HG03066 (cell line): ENCODE measurements around the gene GPRIN2.
A peak's percentile ranks its signal among the peaks of the same experiment; 100 is the strongest.
"Not testable (repeated sequence)": the region's sequence is repeated elsewhere in the genome, so short reads cannot be mapped to it uniquely, and the experiment has no call there.

Experiments used
- ATAC-seq: cut with Tn5 transposase; IDR thresholded peaks from one replicate; pipeline ENCODE4 v1.9.1; 2021; ENCODE audit warnings: low read depth; ENCODE audit not compliant: unreplicated experiment

GPRIN2 gene

GRCh38 chr10:46556515-46557318 is at the start of gene GPRIN2:
Gene GPRIN2, minus strand, starts transcription at chr10:46556658. Its CDS starts 5,922 bp downstream, at chr10:46550736.
- no peak for ATAC-seq

DNA sequence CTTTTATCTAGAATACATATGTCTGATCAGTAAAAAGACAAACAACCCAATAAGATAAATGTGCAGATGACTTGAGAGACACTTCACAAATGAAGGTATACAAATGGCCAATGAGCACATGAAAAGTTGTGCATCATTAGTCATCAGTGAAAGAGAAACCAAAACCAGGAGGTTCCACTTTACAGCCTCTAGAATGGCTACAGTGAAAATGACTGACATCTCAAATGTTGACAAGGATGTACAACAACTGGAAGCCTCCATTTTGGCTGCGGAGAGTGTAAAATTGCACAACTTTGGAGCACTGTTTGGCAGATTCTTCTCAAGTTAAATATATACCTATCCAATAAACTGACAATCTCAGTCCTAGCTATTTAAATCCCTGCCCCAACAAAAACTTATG is 44.1 kb upstream of the GPRIN2 start:
- peak; percentile 53 for ATAC-seq

DNA sequence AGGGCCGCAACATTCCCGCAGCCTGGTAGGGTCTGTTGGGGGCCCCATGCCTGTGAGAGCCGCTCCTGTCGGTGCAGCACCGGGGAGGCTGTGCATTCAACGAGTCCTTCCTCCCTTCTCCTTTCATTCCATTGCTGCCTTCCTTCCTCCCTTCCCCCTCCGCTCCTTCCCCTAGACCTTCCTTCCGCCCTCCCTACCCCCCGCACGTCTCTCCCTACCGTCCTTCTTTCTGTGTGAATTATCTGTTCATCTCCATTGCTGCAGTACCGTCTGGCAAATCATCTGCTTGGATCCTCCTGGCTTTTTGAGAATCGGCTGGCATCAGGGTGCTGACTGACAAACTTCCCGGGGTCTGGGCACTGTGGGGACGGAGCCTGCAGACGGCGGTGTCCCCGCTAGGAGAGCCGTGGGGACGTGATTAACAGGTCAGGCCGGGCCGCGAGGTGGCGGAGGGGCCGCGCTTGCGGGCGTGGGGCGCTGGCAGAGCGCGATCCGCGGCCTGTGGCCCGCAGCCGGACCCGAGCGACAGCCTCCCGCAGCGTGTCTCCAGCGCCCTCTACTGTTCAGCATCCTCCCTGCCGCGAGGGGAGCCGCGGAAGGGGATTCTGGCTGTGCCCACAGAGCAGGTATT is 41.3 kb upstream of the GPRIN2 start:
- ATAC-seq: peak; percentile 71

- ATAC-seq: not testable (repeated sequence)
These were observed 40.1 kb upstream of the GPRIN2 start for GRCh38 chr10:46596570-46596969.

GRCh38 chr10:46594453-46595063 is 38.1 kb upstream of the GPRIN2 start:
- ATAC-seq: not testable (repeated sequence)

- not testable (repeated sequence) for ATAC-seq
These were observed 36.8 kb upstream of the GPRIN2 start for GRCh38 chr10:46593307-46593706.

- not testable (repeated sequence) for ATAC-seq
These were observed 34.6 kb upstream of the GPRIN2 start for GRCh38 chr10:46591053-46591452.

- not testable (repeated sequence) for ATAC-seq
These were observed 33.1 kb upstream of the GPRIN2 start for GRCh38 chr10:46589589-46589988.

- not testable (repeated sequence) for ATAC-seq
These were observed 31.8 kb upstream of the GPRIN2 start for GRCh38 chr10:46588221-46588620.

DNA sequence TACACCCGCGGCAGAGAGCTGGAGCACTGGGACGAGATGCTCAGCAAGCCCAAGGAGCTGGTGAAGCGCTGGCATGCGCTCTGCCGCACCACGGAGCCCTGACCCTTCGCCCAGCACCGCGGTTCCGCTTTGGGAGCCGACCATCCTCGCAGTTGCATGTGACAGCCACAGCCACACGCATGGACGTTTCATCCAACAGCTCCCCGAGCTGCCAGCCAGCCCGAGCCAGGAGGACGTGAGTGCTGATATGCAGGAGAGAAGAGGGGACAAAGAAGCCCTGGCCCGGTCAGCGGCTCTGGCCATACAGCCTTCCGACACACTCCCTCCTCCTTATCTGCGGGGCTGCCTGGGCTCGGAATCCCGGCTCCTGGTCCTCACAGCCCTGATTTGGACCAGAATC is 31.1 kb upstream of the GPRIN2 start:
- ATAC-seq: not testable (repeated sequence)

DNA sequence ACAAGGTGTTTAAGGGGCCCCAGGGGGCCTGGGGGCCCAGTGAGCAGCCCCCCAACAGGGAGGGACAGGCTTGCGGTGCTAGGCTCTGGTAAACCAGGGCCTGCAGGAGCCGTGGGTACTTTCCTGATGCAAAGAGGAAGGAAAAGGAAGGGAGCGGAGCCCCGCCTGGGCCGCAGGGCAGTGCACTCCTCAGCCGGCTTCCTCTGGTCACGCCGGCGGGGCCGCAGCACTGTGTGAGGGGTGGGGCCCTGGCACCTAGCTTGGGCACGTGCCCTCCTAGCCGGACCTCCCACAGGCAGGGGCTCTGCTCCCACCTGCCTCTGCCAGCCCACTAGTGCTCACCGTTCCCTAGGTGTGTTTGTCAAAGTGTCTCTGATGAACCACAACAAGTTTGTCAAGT is 28.8 kb upstream of the GPRIN2 start:
- ATAC-seq: not testable (repeated sequence)

- not testable (repeated sequence) for ATAC-seq
These were observed 27.7 kb upstream of the GPRIN2 start for GRCh38 chr10:46584196-46584595.

- ATAC-seq: not testable (repeated sequence)
These were observed 26.1 kb upstream of the GPRIN2 start for GRCh38 chr10:46582568-46582967.

- not testable (repeated sequence) for ATAC-seq
These were observed 25.5 kb upstream of the GPRIN2 start for GRCh38 chr10:46581997-46582396.

DNA sequence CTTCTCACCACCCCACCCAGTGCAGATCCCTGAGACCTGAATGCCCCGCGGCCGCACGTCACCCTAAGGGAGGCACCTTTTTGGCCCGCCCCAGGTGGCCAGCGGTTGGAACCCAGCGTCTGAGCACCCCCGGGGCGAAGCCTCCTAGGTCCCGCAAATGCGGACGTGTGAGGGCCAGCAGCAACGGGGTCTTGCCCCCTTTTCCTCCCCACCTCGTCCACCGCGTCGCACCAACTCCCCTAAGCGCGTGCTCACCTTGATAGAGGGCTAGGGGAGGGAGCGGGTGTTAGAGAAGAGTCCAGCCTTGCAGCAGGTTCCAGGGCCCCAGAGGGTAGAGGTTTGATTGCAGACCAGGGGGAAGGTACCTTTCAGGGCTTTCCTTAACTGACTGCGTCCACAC is 22.9 kb upstream of the GPRIN2 start:
- not testable (repeated sequence) for ATAC-seq

DNA sequence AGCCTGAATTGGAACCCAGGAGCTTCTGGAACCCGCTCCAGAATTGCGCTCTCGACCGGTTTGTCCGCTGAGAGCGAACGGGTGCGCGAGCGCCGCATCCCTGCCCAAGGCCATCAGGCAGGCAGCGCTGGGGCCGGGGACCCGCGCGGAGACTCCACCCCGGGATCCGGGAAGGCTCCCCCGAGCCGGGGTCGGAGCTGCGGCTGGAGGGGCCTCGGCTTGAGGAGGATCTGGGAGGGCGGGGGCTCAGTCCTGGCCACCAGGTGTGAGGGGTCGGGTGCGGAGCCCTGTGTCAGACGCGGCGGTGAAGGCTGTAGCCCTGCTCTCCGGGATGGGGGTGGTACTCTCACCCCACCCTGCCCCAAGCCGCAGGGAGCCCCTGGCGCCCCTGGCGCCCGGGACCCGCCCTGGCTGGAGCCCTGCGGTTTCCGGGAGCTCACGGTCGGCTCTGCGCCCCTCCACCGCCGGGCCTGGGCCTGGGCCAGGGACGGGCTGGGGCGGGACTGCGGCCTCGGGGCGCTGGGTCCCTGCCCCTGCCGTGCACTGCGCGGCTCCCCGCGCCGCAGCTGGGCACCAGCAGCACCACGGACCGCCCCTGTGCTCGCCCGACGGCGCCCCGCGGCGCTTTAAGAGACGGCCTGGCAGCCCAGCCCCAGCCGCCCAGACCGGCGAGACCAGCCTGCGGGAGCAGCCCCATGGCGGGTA is 22.2 kb upstream of the GPRIN2 start, which contains the start of gene SYT15:
Gene SYT15 (plus strand): TSS at position 655 of the 705 bp plus-strand sequence. CDS start 41 bp downstream, at position 696.
- not testable (repeated sequence) for ATAC-seq

DNA sequence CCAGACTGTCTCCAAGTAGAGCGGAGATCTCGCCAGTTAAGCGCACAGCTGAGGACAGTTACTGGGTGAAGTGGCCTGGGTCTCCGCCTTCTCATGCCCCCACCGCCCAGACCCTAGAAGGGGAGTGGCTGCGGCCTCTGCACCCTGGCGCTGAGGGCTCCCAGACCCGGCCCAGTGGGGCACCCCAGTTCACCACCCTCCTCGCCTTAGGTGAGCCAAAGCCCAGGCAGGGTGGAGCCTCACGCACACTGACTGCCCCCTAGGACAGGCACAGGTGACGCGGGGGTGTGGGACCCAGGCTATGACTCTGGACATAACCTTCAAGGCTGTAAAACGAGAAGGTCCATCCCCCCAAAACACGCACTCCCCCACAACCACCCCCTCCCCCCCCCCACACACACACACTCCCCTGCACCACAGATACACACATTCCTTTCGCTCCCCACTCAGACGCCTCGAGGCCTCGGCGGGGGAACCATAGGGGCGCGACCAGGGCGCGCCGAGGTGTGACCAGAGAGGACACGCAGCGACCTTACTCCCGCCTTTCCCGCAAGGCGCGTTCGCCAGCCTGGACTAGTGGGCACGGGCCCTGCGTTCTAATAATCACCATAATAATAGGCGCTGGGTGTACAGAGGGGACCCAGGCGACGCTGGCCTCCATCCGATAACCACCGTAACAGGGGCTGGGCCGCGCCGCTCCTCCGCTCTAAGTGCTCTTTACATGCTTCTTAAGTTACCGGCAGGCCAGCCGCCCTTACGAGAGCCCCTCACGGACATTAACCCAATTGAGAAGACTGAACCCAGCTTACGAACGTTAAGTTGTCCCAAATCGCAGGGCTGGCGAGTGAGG is 21.4 kb upstream of the GPRIN2 start:
- not testable (repeated sequence) for ATAC-seq

DNA sequence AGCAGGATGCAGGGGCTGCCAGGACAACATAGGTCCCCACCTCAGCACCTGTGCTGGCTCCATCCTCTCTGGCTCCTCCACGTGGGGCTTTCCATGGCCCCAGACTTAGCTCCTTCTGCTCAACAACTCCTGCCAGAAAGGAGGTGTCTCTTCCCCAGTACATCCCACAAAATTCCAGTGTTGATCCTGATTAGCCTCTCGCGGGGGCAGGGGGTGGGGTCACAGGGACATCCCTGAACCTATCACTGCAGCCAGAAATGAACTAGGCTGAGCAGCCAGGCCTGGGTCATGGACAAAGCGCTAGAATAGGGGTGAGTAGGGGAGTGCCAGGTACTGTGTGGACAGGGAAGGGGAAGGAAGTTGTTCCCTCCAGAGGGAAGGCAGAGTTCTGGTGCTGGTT is 17.4 kb upstream of the GPRIN2 start:
- not testable (repeated sequence) for ATAC-seq

GRCh38 chr10:46573314-46573713 is 16.9 kb upstream of the GPRIN2 start:
- not testable (repeated sequence) for ATAC-seq

GRCh38 chr10:46572765-46573164 is 16.3 kb upstream of the GPRIN2 start:
- not testable (repeated sequence) for ATAC-seq
